WTC11 (cell line): Measurements from ENCODE around the gene SEMA4A.

Source experiments
- CTCF ChIP-seq: fragments of 200-600 bp; IDR thresholded peaks from 2 replicates; pipeline ENCODE4 v1.8.0; 2022; ENCODE audit warnings: antibody characterized with exemption
- PREB ChIP-seq: sonication (generic); formaldehyde crosslinking; IDR thresholded peaks from 2 replicates; pipeline ENCODE4 v1.8.1; 2022; ENCODE audit warnings: mild to moderate bottlenecking, missing genetic modification reagents, moderate library complexity, borderline replicate concordance

GRCh38 chr1:156221986-156222692 is 68.8 kb downstream of the SEMA4A start:
- TF ChIP-seq CTCF (no peak), PREB (no peak)
